IPS DF 4.7 (cell line): Measurements from ENCODE around the gene ERVK3-1.
"Not testable (repeated sequence)": the region's sequence is repeated elsewhere in the genome, so short reads cannot be mapped to it uniquely, and the experiment has no call there.

Experiments
- DNase-seq: peaks from one replicate; pipeline ENCODE4 v3.0.0-alpha.2; 2013; ENCODE audit warnings: low spot score; ENCODE audit errors: extremely low read depth

Gene ERVK3-1

DNA sequence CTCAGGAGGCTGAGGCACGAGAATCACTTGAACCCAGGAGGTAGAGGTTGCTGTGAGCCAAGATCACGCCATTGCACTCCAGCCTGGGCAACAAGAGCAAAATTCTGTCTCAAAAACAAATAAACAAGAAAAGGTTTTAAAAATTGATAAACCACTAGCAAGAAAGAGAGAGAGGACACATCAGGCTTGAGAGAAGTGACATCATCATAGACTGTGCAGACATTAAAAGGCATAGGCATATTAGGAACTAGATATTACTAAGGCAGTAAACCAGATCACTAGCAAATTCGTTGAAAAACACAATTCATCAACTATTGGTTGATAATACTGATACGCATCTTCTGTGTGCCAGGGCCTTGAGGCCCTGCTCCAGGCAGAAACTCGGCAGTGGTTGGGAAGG is 40.4 kb downstream of the ERVK3-1 start:
- DNase-seq: no peak

DNA sequence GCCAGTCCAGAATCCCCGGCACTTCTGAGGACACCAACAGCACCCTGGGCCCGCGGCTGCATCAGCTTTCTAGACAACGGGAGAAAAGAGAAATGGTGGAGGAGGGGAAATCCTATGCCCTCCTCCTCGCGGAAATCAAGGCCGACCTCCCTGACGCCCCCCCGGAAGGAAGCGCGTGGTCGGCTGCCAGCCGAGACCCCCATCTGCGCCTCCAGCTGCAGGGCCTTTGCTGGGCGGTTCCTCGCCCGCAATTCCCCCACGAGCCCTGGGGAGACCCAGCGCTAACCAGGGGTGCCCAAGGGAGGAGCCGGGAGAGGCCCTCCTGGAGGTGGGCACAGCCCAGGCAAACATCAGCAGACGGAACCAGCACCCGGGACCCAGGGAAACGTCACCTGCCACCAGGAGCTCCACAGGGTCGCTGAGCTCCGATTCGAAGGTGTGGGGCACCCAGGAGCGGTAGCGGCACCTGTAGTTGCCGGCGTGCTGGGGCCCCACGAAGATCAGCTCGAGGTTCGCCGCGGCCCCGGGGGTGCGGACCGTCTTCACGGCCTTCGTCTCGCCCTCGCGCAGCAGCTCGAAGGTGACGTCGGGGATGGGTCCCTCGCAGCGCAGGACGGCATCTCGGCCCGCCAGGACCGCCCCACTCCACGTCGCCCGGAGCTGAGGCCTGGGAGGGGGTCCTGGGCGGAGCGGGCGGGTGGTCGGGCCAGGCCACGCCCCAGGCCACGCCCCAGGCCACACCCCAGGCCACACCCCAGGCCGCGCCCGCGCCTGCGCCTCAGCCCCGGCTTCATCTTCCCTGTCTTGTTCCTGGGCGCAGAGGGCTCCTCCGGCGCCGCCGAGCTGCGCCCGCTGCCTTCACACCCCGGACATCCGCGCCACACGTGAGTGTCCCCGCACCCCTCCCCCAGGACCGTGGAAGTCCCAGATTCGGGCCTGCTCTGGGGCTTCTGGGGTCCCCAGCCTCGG is 42.1 kb downstream of the ERVK3-1 start:
- DNase-seq: no peak

DNA sequence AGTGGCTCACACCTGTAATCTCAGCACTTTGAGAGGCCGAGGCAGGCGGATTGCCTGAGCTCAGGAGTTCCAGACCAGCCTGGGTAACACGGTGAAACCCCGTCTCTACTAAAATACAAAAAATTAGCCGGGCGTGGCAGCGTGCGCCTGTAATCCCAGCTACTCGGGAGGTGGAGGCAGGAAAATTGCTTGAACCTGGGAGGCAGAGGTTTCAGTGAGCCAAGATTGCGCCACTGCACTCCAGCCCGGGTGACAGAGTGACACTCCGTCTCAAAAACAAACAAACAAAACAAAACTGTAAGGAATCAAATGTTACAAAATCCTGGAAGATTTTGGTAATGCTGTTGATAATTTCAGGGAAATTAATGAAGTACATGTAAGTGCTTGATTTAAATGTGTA is 42.9 kb downstream of the ERVK3-1 start:
- DNase-seq: not testable (repeated sequence)

DNA sequence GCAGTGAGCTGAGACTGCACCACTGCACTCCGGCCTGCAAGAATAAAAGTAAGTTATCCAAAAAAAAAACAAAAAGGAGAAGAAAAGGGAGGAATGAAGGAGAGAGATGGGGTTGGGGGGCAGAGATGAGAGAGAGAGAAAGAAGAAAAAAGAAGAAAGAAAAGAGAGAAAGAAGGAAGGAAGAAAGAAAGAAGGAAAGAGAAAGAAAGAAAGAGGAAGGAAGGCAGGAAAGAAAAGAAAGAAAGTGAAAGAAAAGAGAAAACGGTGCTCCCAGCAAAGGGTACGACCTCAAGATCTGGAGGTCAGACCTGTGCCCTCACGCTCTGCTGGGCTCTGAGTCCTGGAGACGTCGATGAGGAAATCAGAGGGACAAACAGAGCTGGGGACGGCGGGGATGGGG is 44.4 kb downstream of the ERVK3-1 start:
- DNase-seq: no peak

DNA sequence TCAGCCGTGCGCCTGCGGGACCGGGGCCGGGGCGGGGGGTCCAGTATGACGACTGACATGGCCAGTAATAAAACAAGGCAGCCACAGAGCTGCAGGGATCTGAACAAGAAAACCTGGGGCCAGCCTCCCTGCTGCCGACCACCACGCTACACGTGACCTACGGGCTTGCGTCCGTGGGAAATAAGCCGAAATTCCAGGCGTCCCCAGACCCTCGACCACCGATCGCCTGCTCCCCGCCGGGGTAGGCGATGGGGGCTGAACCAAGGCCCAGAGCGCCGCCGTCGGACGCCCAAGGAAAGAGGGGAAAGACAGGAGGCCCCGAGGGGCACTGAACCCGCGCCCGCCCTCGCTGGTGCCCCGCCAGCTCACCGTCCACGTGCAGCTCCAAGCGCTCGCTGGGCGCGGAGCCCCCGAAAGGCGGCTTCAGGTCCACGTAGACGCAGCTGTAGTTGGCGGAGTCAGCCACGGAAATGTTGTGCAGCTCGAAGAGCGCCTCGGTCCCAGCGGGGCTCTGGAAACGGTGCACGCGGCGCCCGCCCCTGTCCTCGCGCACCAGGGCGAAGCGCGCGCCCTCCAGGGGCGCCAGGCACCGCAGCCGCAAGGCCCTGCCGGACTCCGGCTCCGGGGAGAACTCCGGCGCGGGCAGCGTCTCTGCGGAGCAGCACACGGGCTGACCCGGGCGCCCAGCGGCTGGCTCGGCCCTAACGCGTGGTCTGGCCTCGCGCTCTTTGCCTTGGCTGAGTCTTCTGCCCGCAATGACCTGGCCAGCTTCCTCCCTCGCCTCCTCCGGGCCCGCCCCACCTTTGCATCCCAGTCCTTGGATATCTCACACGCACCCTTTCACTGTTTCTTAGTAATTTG is 45.1 kb downstream of the ERVK3-1 start:
- no peak for DNase-seq

DNA sequence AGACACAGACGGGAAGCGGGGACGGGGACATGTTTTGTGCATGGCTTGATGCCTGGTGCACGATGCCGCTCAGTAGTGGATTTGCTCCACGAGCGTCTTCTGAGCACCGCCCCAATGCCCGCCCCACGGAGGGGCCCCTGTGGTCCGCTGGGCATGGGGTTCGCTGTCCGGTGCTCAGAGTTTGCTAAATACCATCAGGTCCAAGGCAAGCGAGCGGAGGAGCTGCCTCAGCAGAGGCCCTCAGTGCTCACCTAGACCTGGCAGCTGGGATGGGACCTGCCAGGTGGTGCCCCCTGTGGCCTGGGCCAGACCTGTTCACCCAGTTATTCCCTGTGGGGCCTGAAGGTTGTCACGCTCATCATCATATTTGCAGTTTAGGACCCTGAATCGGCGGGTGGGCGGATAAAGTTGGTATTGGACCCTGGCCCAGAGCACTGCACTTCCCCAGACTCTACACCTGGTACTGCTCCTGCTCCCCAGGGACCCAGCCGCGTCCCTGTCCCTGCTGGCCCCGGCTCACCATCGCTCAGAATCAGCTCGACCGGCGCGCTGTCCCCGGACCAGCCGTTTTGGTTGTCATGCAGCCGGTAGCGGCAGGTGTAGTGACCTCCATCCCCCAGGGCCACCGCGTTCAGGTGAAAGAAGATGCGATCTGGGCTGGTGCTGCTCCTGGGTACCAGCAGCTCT is 45.8 kb downstream of the ERVK3-1 start:
- no peak for DNase-seq

DNA sequence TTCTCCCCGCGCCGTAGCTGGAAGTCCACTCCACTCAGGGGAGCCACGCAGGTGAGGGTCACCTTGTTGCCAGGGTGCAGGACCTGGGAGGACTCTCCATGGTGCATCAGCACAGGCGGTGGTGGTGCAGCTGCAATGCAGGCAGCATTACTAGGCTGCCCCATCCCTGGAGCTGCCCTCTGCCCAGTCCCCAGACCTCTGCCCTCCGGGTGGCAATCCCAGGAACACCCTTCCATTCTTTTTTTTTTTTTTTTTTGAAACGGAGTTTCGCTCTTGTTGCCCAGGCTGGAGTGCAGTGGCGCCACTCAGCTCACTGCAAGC is 46.3 kb downstream of the ERVK3-1 start:
- DNase-seq: no peak

DNA sequence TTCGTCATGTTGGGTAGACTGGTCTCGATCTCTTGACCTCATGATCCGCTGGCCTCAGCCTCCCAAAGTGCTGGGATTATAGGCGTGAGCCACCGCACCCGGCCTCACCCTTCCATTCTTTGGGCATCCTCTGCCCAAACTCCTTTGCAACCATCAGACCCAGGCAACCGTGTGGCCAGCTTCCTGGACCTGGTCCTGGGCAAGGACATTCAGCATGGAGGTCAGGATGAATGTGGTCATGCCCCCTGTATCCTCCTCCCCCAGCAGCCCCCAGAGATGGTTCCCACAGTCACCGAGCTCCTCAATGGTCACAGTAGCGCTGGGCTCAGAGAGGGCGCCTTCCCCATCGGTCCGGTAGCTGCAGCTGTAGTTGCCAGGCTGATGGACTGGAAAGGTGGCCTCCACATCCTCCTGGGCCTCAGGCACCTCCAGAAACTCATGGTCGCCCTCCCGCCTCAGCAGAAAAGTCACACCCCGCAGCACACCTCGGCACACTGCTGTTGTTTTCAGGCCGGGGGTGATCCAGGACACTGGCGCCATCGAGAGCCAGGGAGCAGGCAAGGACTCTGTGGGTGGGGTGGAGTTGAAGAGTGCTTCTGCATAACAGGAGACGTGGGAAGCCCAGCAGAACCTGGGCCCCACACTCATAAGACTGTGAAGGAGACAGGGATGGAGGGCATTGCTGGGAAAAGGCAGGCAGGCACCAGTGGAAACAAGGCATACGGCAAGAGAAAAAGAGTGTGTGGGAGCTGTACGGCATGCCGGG is 47.0 kb downstream of the ERVK3-1 start:
- DNase-seq: no peak

DNA sequence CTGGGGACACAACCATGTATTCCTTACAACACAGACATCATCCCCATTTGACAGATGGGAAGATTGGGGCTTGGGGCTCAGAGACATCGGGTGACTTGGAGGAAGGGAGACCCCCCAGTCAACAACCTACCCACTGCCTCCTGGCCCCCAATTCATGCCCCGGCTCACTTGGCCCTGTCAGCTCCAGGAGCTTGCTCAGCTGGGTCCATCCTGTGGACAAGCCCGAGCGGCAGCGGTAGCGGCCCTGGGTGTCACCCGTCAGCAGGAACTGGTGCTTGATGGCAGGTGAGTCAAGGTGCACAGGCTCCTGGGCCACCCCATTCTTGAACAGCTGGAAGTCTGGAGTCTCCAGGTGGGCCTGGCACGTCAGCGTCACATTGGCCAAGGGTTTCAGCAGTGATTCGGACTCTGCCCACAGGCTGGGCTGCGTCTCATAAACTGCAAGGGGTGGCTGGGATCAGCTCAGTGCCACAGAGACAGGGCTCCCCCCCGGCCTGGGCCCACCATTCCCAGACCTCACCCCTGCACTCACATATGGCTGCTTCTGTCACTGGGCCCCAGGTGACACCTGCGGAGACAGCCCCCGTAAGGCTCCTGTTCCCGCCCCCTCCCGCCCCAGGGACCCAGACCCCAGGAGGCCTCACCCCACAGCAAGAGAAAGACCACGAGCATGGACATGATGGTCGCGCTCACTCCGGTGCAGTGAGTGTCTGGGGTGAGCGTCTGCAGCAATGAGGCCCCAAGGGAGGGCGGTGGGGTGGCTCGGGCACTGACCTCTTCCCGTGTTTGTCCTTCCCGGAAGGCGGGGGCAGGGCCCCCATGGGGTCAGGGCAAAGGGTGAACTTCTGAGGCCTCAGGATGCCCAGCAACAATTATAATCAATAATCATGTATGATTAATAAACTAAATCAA is 47.8 kb downstream of the ERVK3-1 start, which contains the start of gene A1BG:
Gene A1BG (minus strand): TSS at position 733 of the 912 bp plus-strand sequence. CDS start 55 bp downstream, at position 678.
- no peak for DNase-seq

DNA sequence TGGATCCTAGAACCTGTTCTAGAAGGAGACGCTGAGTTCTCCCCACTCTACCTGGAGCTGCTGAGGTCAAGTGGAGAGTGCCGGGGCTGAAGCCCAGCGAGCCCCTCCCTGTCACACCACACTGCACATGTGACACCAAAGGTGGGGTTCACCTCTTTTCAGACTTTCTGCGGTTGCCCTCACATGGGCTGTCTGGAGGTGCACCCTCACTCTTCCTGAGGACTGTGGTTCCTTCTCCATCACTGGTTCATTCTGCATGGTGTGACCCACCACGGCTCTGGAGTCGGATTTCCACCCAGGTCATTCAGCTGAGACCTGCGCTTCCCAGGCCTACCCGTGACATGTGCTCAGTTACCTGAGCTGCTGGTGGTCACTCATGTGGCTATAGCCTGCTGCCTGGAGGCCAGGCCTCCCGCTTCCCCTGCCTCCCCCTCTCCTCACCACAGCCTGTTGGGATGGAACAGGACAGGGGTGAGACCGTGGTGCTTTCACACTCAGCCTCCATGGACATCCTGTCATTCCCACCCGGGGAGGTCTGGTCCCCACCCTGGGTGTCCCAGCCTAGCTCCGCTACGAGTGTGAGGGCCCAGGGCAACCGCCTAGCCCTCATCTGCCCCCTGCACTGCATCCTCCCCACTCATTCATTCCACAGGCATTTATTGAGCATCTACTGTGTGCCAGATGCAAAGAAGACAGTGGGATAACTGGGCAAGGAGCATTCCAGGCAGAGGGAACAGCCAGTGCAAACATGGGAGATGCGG is 48.7 kb downstream of the ERVK3-1 start:
- no peak for DNase-seq

DNA sequence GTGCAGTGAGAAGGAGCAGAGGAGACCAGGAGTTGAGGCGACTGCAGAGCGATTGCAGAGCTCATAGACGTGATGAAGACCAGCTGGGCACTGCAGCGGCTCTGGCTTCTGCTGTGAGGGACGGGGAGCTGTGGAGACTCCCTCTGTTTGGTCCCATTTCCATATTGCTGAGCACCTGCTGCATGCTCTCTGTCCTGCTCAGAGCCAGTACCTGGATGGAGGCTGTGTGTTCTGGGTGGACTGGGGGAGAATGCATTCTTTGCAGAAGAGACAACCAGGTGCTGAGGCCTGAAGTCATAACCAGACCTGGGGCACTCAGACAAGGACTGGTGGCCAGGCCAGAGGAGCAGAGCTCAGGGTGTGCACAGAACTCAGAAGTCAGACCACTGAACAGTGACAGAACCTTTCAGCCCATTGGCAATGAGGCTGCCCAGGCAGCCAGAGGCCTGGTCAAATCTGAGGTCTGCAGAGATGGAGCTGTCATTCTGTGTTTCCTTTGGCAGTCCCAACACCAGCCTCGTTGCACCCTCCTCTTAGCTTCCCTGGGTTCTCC is 49.4 kb downstream of the ERVK3-1 start:
- no peak for DNase-seq

DNA sequence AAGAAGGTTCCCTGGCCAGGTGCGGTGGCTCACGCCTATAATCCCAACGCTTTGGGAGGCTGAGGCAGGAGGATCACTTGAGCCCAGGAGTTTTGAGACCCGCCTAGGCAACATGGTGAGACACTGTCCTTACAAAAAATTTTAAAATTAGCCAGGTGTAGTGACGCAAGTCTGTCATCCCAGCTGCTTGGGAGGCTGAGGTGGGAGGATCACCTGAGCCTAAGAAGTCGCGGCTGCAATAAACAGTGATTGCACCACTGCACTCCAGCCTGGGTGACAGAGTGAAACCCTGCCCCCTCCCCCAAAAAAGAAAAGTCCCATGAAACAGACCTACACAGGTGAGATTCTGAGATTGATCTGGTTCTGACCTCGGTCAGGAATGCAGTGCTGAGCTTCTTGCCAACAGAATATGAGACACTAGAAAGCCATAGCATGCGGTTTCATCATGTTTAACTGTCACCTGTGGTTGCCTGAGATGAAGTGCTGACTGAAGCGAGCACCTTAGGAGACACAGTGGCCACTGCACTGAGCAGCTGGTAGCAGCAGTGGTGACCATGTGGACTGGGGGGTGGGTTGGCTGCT is 50.1 kb downstream of the ERVK3-1 start:
- DNase-seq: no peak

DNA sequence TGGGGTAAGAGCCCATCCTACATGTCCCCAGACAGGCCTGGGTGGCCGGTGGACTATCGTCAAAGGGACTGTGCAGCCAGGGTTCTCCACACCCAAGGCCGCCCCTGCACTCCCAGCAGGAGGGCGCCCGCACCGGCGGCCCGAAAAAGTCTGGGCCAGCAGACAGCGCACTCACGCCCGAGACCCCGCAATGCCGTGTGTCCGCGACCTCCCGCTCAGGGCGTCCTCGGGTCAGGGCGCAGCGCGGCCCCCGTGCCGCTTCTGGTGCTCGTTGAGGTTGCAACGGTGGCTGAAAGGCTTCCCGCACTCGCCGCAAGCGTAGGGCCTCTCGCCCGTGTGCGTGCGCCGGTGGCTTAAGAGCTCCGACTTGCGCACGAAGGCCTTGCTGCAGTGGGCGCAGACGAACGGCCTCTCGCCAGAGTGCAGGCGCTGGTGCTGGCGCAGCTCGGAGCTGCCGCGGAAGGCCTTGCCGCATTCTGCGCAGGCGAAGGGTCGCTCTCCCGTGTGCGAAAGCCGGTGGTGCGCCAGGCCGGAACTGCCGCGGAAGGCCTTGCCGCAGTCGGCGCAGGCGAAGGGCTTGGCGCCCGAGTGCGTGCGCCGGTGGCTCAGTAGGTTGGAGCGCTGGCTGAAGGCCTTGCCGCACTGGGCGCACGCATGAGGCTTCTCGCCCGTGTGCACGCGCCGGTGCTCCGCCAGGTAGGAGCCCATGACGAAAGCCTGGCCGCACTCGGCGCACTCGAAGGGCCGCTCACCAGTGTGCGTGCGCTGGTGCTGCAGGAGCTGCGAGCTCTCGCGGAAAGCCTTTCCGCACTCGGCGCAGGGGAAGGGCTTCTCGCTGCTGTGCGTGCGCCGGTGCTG is 51.0 kb downstream of the ERVK3-1 start:
- DNase-seq: no peak

DNA sequence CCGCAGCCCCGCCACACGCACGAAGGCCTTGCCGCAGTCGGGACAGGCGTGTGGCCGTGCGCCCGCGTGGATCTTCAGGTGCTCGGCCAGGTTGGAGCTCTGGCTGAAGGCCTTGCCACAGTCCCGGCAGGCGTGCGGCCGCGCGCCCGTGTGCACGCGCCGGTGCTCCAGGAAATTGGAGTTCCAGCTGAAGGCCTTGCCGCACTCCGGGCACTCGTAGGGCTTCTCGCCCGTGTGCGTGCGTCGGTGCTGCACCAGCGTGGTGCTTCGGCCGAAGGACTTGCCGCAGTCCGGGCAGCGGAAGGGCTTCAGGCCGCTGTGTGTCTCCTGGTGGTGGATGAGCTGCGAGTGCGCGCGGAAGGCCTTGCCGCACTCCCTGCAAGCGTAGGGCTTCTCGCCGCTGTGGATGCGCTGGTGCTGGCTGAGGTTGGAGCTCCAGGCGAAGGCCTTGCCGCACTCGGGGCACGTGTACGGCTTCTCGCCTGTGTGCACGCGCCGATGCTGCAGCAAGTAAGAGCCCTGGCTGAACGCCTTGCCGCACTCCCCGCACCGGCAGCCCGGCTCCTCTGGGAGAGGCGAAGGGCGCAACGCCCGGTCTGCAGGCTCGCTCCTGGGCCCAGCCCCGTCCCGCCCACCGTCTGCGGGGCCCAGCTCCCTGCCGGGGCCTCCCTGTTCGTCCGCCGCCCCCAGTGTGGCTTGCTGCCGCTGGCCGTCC is 51.7 kb downstream of the ERVK3-1 start:
- no peak for DNase-seq

DNA sequence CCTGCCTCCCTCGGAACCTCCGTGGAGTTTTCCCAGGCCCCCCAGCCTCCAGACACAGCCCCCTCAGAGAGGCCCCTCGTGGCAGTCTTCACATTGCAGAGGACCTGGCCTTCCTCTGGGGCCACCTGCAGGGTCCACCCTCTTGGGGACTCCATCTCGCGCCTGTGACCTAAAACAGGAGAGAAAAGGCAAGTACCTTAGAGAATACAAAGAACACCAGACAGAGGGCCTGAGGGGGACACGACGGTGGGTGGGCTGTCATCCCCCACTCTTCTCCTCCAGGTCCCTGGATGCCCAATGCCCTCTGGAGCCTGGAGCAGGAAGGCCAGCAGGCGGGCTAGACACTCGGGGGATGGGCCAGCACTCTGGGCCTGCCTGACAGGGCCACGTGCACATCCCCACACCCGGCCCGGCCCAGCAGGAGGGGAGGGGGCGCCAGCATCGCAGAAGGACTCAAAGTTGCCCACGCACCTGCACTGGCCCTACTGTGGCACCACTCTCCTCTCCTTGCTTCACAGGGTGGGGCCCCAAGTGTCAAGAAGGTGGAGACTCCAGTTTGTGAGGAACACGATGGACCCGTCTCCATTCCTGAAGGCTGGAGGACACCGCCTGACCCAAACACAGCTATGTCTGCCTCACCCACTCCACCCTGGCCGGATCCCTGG is 52.4 kb downstream of the ERVK3-1 start:
- no peak for DNase-seq

DNA sequence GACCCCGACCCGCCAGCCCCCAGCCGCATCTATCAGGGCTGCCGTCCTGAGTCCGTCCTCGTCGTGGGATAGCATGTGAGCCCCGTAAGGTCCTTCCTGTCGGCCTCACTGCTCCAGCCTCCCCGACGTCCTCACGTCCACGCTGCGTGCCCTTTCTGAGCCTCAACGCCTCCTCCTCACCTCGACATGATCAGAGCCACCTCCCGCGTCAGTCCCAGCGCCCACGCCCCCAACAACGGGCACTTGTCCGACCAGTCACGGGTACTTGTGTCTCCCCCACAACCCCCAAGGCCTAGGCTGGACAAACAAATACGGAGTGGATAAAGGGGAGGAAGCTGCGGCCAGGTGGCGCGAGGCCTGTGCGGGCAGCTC is 56.7 kb downstream of the ERVK3-1 start:
- DNase-seq: no peak
